ENCODE data around the gene LTBP4.
"Not testable (repeated sequence)": the region's sequence is repeated elsewhere in the genome, so short reads cannot be mapped to it uniquely, and the experiment has no call there.

Gene LTBP4

GRCh38 chr19:40601134-40601974, at the start of gene LTBP4:
LTBP4 (plus strand) TSS chr19:40601369; CDS start chr19:40601388, 19 bp downstream.
- Histone ChIP-seq H3K4me1 (ENCODE audit: insufficient read depth, low read length) (peaks cover 20% of the 10 kb centered on the region), H3K27me3 (ENCODE audit: insufficient read depth, low read length) (no peaks in the 10 kb centered on the region), H3K4me3 (ENCODE audit: low read length) (no peak within 1 kb of the TSS), H2AFZ (ENCODE audit: low read depth, low read length) (no peak within 1 kb of the TSS), H3K36me3 (ENCODE audit: insufficient read depth, low read length) (peaks cover 19% of the 10 kb centered on the region), H3K9me3 (ENCODE audit: low read length) (no peaks in the 10 kb centered on the region)

GRCh38 chr19:40552848-40553247, 48.3 kb upstream of the LTBP4 start:
- Histone ChIP-seq H2AFZ (ENCODE audit: low read depth, low read length) (no peak overlapping the region), H3K27me3 (ENCODE audit: insufficient read depth, low read length) (peaks cover 23% of the 10 kb centered on the region), H3K9me3 (ENCODE audit: low read length) (no peaks in the 10 kb centered on the region), H3K36me3 (ENCODE audit: insufficient read depth, low read length) (no peaks in the 10 kb centered on the region), H3K4me3 (ENCODE audit: low read length) (no peak overlapping the region), H3K4me1 (ENCODE audit: insufficient read depth, low read length) (no peaks in the 10 kb centered on the region)

GRCh38 chr19:40553885-40554857, 47.0 kb upstream of the LTBP4 start:
- no peak overlapping the region for H2AFZ ChIP-seq (ENCODE audit: low read depth, low read length)
- no peak overlapping the region for H3K4me3 ChIP-seq (ENCODE audit: low read length)
- H3K36me3 ChIP-seq (ENCODE audit: insufficient read depth, low read length) = no peaks in the 10 kb centered on the region
- H3K4me1 ChIP-seq (ENCODE audit: insufficient read depth, low read length) = no peaks in the 10 kb centered on the region
- peaks cover 23% of the 10 kb centered on the region for H3K27me3 ChIP-seq (ENCODE audit: insufficient read depth, low read length)
- H3K9me3 ChIP-seq (ENCODE audit: low read length) = no peaks in the 10 kb centered on the region

- Histone ChIP-seq H3K27me3 (ENCODE audit: insufficient read depth, low read length) (peaks cover 28% of the 10 kb centered on the region), H3K9me3 (ENCODE audit: low read length) (no peaks in the 10 kb centered on the region), H2AFZ (ENCODE audit: low read depth, low read length) (no peak overlapping the region), H3K4me1 (ENCODE audit: insufficient read depth, low read length) (no peaks in the 10 kb centered on the region), H3K4me3 (ENCODE audit: low read length) (no peak overlapping the region), H3K36me3 (ENCODE audit: insufficient read depth, low read length) (no peaks in the 10 kb centered on the region)
Observed at GRCh38 chr19:40555978-40556689, 45.0 kb upstream of the LTBP4 start.

GRCh38 chr19:40556953-40557530, 44.1 kb upstream of the LTBP4 start:
- no peaks in the 10 kb centered on the region for H3K4me1 ChIP-seq (ENCODE audit: insufficient read depth, low read length)
- peaks cover 28% of the 10 kb centered on the region for H3K27me3 ChIP-seq (ENCODE audit: insufficient read depth, low read length)
- no peak overlapping the region for H2AFZ ChIP-seq (ENCODE audit: low read depth, low read length)
- no peaks in the 10 kb centered on the region for H3K36me3 ChIP-seq (ENCODE audit: insufficient read depth, low read length)
- no peaks in the 10 kb centered on the region for H3K9me3 ChIP-seq (ENCODE audit: low read length)
- H3K4me3 ChIP-seq (ENCODE audit: low read length) = no peak overlapping the region

- Histone ChIP-seq H3K36me3 (ENCODE audit: insufficient read depth, low read length) (no peaks in the 10 kb centered on the region), H3K4me3 (ENCODE audit: low read length) (no peak overlapping the region), H3K4me1 (ENCODE audit: insufficient read depth, low read length) (no peaks in the 10 kb centered on the region), H3K9me3 (ENCODE audit: low read length) (no peaks in the 10 kb centered on the region), H3K27me3 (ENCODE audit: insufficient read depth, low read length) (peaks cover 16% of the 10 kb centered on the region), H2AFZ (ENCODE audit: low read depth, low read length) (no peak overlapping the region)
Observed at GRCh38 chr19:40559394-40559793, 41.8 kb upstream of the LTBP4 start.

- H3K9me3 ChIP-seq (ENCODE audit: low read length) = no peaks in the 10 kb centered on the region
- no peaks in the 10 kb centered on the region for H3K36me3 ChIP-seq (ENCODE audit: insufficient read depth, low read length)
- no peak overlapping the region for H3K4me3 ChIP-seq (ENCODE audit: low read length)
- H2AFZ ChIP-seq (ENCODE audit: low read depth, low read length) = no peak overlapping the region
- peaks cover 11% of the 10 kb centered on the region for H3K27me3 ChIP-seq (ENCODE audit: insufficient read depth, low read length)
- H3K4me1 ChIP-seq (ENCODE audit: insufficient read depth, low read length) = no peaks in the 10 kb centered on the region
Observed at GRCh38 chr19:40560092-40560507, 41.1 kb upstream of the LTBP4 start.

- H3K36me3 ChIP-seq (ENCODE audit: insufficient read depth, low read length) = no peaks in the 10 kb centered on the region
- H3K9me3 ChIP-seq (ENCODE audit: low read length) = no peaks in the 10 kb centered on the region
- H3K4me3 ChIP-seq (ENCODE audit: low read length) = no peak overlapping the region
- H2AFZ ChIP-seq (ENCODE audit: low read depth, low read length) = no peak overlapping the region
- no peaks in the 10 kb centered on the region for H3K4me1 ChIP-seq (ENCODE audit: insufficient read depth, low read length)
- H3K27me3 ChIP-seq (ENCODE audit: insufficient read depth, low read length) = peaks cover 26% of the 10 kb centered on the region
Observed at GRCh38 chr19:40561947-40562346, 39.2 kb upstream of the LTBP4 start.

- not testable (repeated sequence) for H3K9me3 ChIP-seq (ENCODE audit: low read length); H3K4me3 ChIP-seq (ENCODE audit: low read length); H2AFZ ChIP-seq (ENCODE audit: low read depth, low read length); H3K36me3 ChIP-seq (ENCODE audit: insufficient read depth, low read length); H3K4me1 ChIP-seq (ENCODE audit: insufficient read depth, low read length)
- H3K27me3 ChIP-seq (ENCODE audit: insufficient read depth, low read length) = peaks cover 46% of the 10 kb centered on the region
Observed at GRCh38 chr19:40564535-40564934, 36.6 kb upstream of the LTBP4 start.

GRCh38 chr19:40565355-40565754, 35.8 kb upstream of the LTBP4 start:
- H3K4me3 ChIP-seq (ENCODE audit: low read length) = no peak overlapping the region
- H3K4me1 ChIP-seq (ENCODE audit: insufficient read depth, low read length) = peaks cover 3% of the 10 kb centered on the region
- H2AFZ ChIP-seq (ENCODE audit: low read depth, low read length) = no peak overlapping the region
- peaks cover 43% of the 10 kb centered on the region for H3K27me3 ChIP-seq (ENCODE audit: insufficient read depth, low read length)
- no peaks in the 10 kb centered on the region for H3K9me3 ChIP-seq (ENCODE audit: low read length)
- no peaks in the 10 kb centered on the region for H3K36me3 ChIP-seq (ENCODE audit: insufficient read depth, low read length)

GRCh38 chr19:40565910-40566495, 35.2 kb upstream of the LTBP4 start:
- Histone ChIP-seq H3K9me3 (ENCODE audit: low read length) (no peaks in the 10 kb centered on the region), H3K4me1 (ENCODE audit: insufficient read depth, low read length) (peaks cover 3% of the 10 kb centered on the region), H2AFZ (ENCODE audit: low read depth, low read length) (no peak overlapping the region), H3K27me3 (ENCODE audit: insufficient read depth, low read length) (peaks cover 43% of the 10 kb centered on the region), H3K4me3 (ENCODE audit: low read length) (no peak overlapping the region), H3K36me3 (ENCODE audit: insufficient read depth, low read length) (no peaks in the 10 kb centered on the region)

- Histone ChIP-seq H2AFZ (ENCODE audit: low read depth, low read length) (no peak overlapping the region), H3K4me3 (ENCODE audit: low read length) (no peak overlapping the region), H3K36me3 (ENCODE audit: insufficient read depth, low read length) (no peaks in the 10 kb centered on the region), H3K4me1 (ENCODE audit: insufficient read depth, low read length) (peaks cover 3% of the 10 kb centered on the region), H3K9me3 (ENCODE audit: low read length) (no peaks in the 10 kb centered on the region), H3K27me3 (ENCODE audit: insufficient read depth, low read length) (peaks cover 43% of the 10 kb centered on the region)
Observed at GRCh38 chr19:40567040-40567749, 34.0 kb upstream of the LTBP4 start.
